HepG2 (cell line): ENCODE measurements around the gene GRIN3B. TPM values are rescaled to one million over a fixed set of nuclear protein-coding genes. Genes with fewer than 3 reads are reported as not detected.

Experiments used
- ELF3 ChIP-seq: IDR thresholded peaks from 2 replicates; pipeline ENCODE4 v1.6.1; 2016; ENCODE audit warnings: missing genetic modification reagents, missing compliant biosample characterization
- FOXO4 ChIP-seq: sonication (generic); formaldehyde crosslinking; conservative IDR thresholded peaks from 2 replicates; pipeline ENCODE4 v1.8.1; 2023; ENCODE audit warnings: missing genetic modification reagents
- ISL2 ChIP-seq: sonication (generic); formaldehyde crosslinking; IDR thresholded peaks from 2 replicates; pipeline ENCODE4 v1.5.0; 2020; ENCODE audit warnings: missing genetic modification reagents
- PHF8 ChIP-seq: sonication (generic); formaldehyde crosslinking; IDR thresholded peaks from 2 replicates; pipeline ENCODE4 v1.5.0; 2020; ENCODE audit warnings: missing genetic modification reagents
- RBFOX2 ChIP-seq: fragments of 200-400 bp; formaldehyde crosslinking; IDR thresholded peaks from 2 replicates; pipeline ENCODE4 v1.6.1; 2017; ENCODE audit warnings: low read depth, mild to moderate bottlenecking, low read length
- SMC3 ChIP-seq: IDR thresholded peaks from 2 replicates; pipeline ENCODE4 v1.6.1; 2011; ENCODE audit warnings: low read length, improper control_type of control experiment
- THRA ChIP-seq: sonication (generic); formaldehyde crosslinking; IDR thresholded peaks from 2 replicates; pipeline ENCODE4 v1.4.0; 2020; ENCODE audit warnings: missing genetic modification reagents, borderline replicate concordance
- ZBTB10 ChIP-seq: sonication (generic); formaldehyde crosslinking; IDR thresholded peaks from 2 replicates; pipeline ENCODE4 v1.4.0; 2020; ENCODE audit warnings: missing genetic modification reagents, borderline replicate concordance
- ZC3H13 ChIP-seq: sonication (generic); formaldehyde crosslinking; IDR thresholded peaks from 2 replicates; pipeline ENCODE4 v1.8.1; 2023; ENCODE audit warnings: mild to moderate bottlenecking, missing genetic modification reagents, moderate library complexity
- ZFP36L2 ChIP-seq: sonication (generic); formaldehyde crosslinking; IDR thresholded peaks from 2 replicates; pipeline ENCODE4 v1.4.0; 2020; ENCODE audit warnings: missing genetic modification reagents
- ZMYM4 ChIP-seq: sonication (generic); formaldehyde crosslinking; IDR thresholded peaks from 2 replicates; pipeline ENCODE4 v1.8.1; 2023; ENCODE audit warnings: mild to moderate bottlenecking, missing genetic modification reagents
- ZNF101 ChIP-seq: sonication (generic); formaldehyde crosslinking; IDR thresholded peaks from 2 replicates; pipeline ENCODE4 v1.4.0; 2020; ENCODE audit warnings: mild to moderate bottlenecking, low read depth, missing genetic modification reagents, borderline replicate concordance
- ZNF781 ChIP-seq: sonication (generic); formaldehyde crosslinking; IDR thresholded peaks from 2 replicates; pipeline ENCODE4 v1.5.1; 2020; ENCODE audit warnings: borderline replicate concordance, mild to moderate bottlenecking, missing genetic modification reagents; ENCODE audit errors: not compliant biosample characterization
- ZSCAN20 ChIP-seq: sonication (generic); formaldehyde crosslinking; IDR thresholded peaks from 2 replicates; pipeline ENCODE4 v1.4.0; 2020; ENCODE audit warnings: missing genetic modification reagents, mild to moderate bottlenecking, borderline replicate concordance
- ZSCAN9 ChIP-seq: IDR thresholded peaks from 2 replicates; pipeline ENCODE4 v1.6.1; 2016; ENCODE audit warnings: borderline replicate concordance
- polyA plus RNA-seq, 8 experiments: library from polyadenylated mRNA; depleted of rRNA in 3 of 8; stranded (reverse) in 7 of 8; unstranded in 1 of 8; fragments of >200 nt; fragmentation: Illumina TruSeq in 4 of 8; extraction: Trizol in 4 of 8; gene quantifications; 2 replicates each; pipeline versions ENCODE4 v1.2.1 to v1.2.3, GENCODE V29; 2011 to 2016; ENCODE audit warnings: low read depth in 4 of 8, missing spikeins in 1 of 8, mixed read lengths in 1 of 8; ENCODE audit not compliant: insufficient read depth in 1 of 8
- total RNA-seq, 5 experiments: library from RNA; depleted of rRNA; stranded (reverse); fragments of >200 nt; fragmentation: Illumina TruSeq; extraction: Trizol; gene quantifications; 2 replicates each; pipeline ENCODE4 v1.2.3, GENCODE V29; 2016; ENCODE audit warnings: low read depth in 1 of 5
- TF ChIP-seq, protein P1 (sequence below): sonication (generic); formaldehyde crosslinking; IDR thresholded peaks from 2 replicates; pipeline ENCODE4 v1.4.0; 2020; ENCODE audit warnings: mild to moderate bottlenecking, missing genetic modification reagents
- TF ChIP-seq, protein P2 (sequence below): sonication (generic); formaldehyde crosslinking; IDR thresholded peaks from 2 replicates; pipeline ENCODE4 v1.5.1; 2020; ENCODE audit warnings: missing genetic modification reagents, mild to moderate bottlenecking, borderline replicate concordance
- TF ChIP-seq, protein P3 (sequence below): IDR thresholded peaks from 2 replicates; pipeline ENCODE4 v1.6.1; 2016; ENCODE audit warnings: mild to moderate bottlenecking

Gene GRIN3B
- total and polyA plus RNA-seq, 2 of the 13 experiments (the other 11 are each of a cell fraction or from before 2014, with no cell fraction given): 0.07 to 0.20 TPM

- TF ChIP-seq ZBTB10 (CRISPR knock-in tag) (no peak), PHF8 (CRISPR knock-in tag) (peak; percentile 53), FOXO4 (CRISPR knock-in tag) (no peak), ELF3 (CRISPR knock-in tag) (no peak), SMC3 (no peak), ZSCAN9 (no peak), THRA (CRISPR knock-in tag) (no peak), ISL2 (CRISPR knock-in tag) (no peak), ZFP36L2 (no peak), ZMYM4 (no peak), ZNF781 (CRISPR knock-in tag) (peak; percentile 43), ZC3H13 (CRISPR knock-in tag) (no peak), RBFOX2 (peak; percentile 73; the same call in 1 of the 2 replicates), ZNF101 (CRISPR knock-in tag) (no peak), ZSCAN20 (CRISPR knock-in tag) (no peak)
- TF ChIP-seq, protein P1, sequence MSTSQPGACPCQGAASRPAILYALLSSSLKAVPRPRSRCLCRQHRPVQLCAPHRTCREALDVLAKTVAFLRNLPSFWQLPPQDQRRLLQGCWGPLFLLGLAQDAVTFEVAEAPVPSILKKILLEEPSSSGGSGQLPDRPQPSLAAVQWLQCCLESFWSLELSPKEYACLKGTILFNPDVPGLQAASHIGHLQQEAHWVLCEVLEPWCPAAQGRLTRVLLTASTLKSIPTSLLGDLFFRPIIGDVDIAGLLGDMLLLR (CRISPR knock-in tag): 0 out of 2 replicates have a peak, but pooled peaks have one; percentile 33
- TF ChIP-seq, protein P2, sequence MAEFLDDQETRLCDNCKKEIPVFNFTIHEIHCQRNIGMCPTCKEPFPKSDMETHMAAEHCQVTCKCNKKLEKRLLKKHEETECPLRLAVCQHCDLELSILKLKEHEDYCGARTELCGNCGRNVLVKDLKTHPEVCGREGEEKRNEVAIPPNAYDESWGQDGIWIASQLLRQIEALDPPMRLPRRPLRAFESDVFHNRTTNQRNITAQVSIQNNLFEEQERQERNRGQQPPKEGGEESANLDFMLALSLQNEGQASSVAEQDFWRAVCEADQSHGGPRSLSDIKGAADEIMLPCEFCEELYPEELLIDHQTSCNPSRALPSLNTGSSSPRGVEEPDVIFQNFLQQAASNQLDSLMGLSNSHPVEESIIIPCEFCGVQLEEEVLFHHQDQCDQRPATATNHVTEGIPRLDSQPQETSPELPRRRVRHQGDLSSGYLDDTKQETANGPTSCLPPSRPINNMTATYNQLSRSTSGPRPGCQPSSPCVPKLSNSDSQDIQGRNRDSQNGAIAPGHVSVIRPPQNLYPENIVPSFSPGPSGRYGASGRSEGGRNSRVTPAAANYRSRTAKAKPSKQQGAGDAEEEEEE (CRISPR knock-in tag): no peak
- TF ChIP-seq, protein P3, sequence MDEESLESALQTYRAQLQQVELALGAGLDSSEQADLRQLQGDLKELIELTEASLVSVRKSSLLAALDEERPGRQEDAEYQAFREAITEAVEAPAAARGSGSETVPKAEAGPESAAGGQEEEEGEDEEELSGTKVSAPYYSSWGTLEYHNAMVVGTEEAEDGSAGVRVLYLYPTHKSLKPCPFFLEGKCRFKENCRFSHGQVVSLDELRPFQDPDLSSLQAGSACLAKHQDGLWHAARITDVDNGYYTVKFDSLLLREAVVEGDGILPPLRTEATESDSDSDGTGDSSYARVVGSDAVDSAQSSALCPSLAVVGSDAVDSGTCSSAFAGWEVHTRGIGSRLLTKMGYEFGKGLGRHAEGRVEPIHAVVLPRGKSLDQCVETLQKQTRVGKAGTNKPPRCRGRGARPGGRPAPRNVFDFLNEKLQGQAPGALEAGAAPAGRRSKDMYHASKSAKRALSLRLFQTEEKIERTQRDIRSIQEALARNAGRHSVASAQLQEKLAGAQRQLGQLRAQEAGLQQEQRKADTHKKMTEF (CRISPR knock-in tag): no peak
Measured at GRCh38 chr19:1028062-1028926, 28.1 kb downstream of the GRIN3B start (continued).
